H9 (cell line): ENCODE measurements around the gene RFPL2. TPM values are rescaled to one million over a fixed set of nuclear protein-coding genes. Genes with fewer than 3 reads are reported as not detected.

Experiments
- DNase-seq: peaks from one replicate; pipeline ENCODE4 v3.0.0-alpha.2; 2017
- H2AFZ ChIP-seq: one replicate; pipeline ENCODE4 v1.6.1; 2013; ENCODE audit warnings: mild to moderate bottlenecking, low read length, control low read depth, moderate library complexity
- H2AK5ac ChIP-seq: 2 replicates; pipeline ENCODE4 v1.6.1; 2013; ENCODE audit warnings: low read length, control low read depth, mixed read lengths; ENCODE audit not compliant: insufficient read length
- H2BK120ac ChIP-seq: one replicate; pipeline ENCODE4 v1.6.1; 2013; ENCODE audit warnings: low read depth, mild to moderate bottlenecking, low read length, control low read depth, inconsistent platforms; ENCODE audit not compliant: poor library complexity, severe bottlenecking
- H2BK12ac ChIP-seq: 2 replicates; pipeline ENCODE4 v1.6.1; 2013; ENCODE audit warnings: low read length, control low read depth, mixed read lengths, low read depth; ENCODE audit not compliant: insufficient read length
- H2BK15ac ChIP-seq: 2 replicates; pipeline ENCODE4 v1.6.1; 2013; ENCODE audit warnings: low read depth, low read length, control low read depth
- H2BK20ac ChIP-seq: one replicate; pipeline ENCODE4 v1.6.1; 2013; ENCODE audit warnings: low read depth, mild to moderate bottlenecking, low read length, control low read depth, inconsistent platforms; ENCODE audit not compliant: poor library complexity, severe bottlenecking
- H2BK5ac ChIP-seq: 2 replicates; pipeline ENCODE4 v1.6.1; 2013; ENCODE audit warnings: low read length, control low read depth, mixed read lengths; ENCODE audit not compliant: insufficient read length
- H3K14ac ChIP-seq: 2 replicates; pipeline ENCODE4 v1.6.1; 2013; ENCODE audit warnings: low read length, control low read depth; ENCODE audit not compliant: insufficient read depth
- H3K18ac ChIP-seq: 2 replicates; pipeline ENCODE4 v1.6.1; 2013; ENCODE audit warnings: low read depth, mild to moderate bottlenecking, mixed read lengths, low read length, control low read depth; ENCODE audit not compliant: insufficient read length
- H3K23ac ChIP-seq: 2 replicates; pipeline ENCODE4 v1.6.1; 2013; ENCODE audit warnings: low read length, control low read depth, mixed read lengths, low read depth; ENCODE audit not compliant: insufficient read length
- H3K23me2 ChIP-seq: 2 replicates; pipeline ENCODE4 v1.6.1; 2013; ENCODE audit warnings: low read depth, mild to moderate bottlenecking, mixed read lengths, low read length, control low read depth; ENCODE audit not compliant: insufficient read length, poor library complexity, severe bottlenecking
- H3K27ac ChIP-seq: 2 replicates; pipeline ENCODE4 v1.5.1; 2013; ENCODE audit warnings: low read length, control low read depth, mixed read lengths, low read depth; ENCODE audit not compliant: insufficient read length
- H3K27me3 ChIP-seq: 2 replicates; pipeline ENCODE4 v1.6.1; 2013; ENCODE audit warnings: low read length, control low read depth, inconsistent platforms; ENCODE audit not compliant: insufficient read depth
- H3K4ac ChIP-seq: 2 replicates; pipeline ENCODE4 v1.6.1; 2013; ENCODE audit warnings: low read depth, mild to moderate bottlenecking, control low read depth, inconsistent platforms, low read length, moderate library complexity
- H3K4me1 ChIP-seq: 2 replicates; pipeline ENCODE4 v1.6.1; 2013; ENCODE audit warnings: low read length, control low read depth, inconsistent platforms; ENCODE audit not compliant: insufficient read depth
- H3K4me2 ChIP-seq: 2 replicates; pipeline ENCODE4 v1.6.1; 2013; ENCODE audit warnings: low read length, control low read depth, mixed read lengths; ENCODE audit not compliant: insufficient read length, insufficient read depth
- H3K56ac ChIP-seq: 2 replicates; pipeline ENCODE4 v1.6.1; 2013; ENCODE audit warnings: low read depth, mild to moderate bottlenecking, mixed read lengths, low read length, control low read depth; ENCODE audit not compliant: insufficient read length
- H3K79me1 ChIP-seq: 2 replicates; pipeline ENCODE4 v1.6.1; 2013; ENCODE audit warnings: low read depth, mild to moderate bottlenecking, moderate library complexity, low read length, control low read depth, inconsistent platforms; ENCODE audit not compliant: insufficient read depth, poor library complexity, severe bottlenecking
- H3K79me2 ChIP-seq: 2 replicates; pipeline ENCODE4 v1.6.1; 2013; ENCODE audit warnings: low read length, control low read depth, inconsistent platforms; ENCODE audit not compliant: insufficient read depth
- H3K9ac ChIP-seq: 2 replicates; pipeline ENCODE4 v1.6.1; 2013; ENCODE audit warnings: low read length, control low read depth, mixed read lengths; ENCODE audit not compliant: insufficient read length; ENCODE audit errors: extremely low read depth
- H3K9me3 ChIP-seq: one replicate; pipeline ENCODE4 v1.6.1; 2013; ENCODE audit warnings: low read depth, low read length, inconsistent platforms; ENCODE audit not compliant: control insufficient read depth
- H3T11ph ChIP-seq: one replicate; pipeline ENCODE4 v1.6.1; 2013; ENCODE audit warnings: mild to moderate bottlenecking, low read length, control low read depth, inconsistent platforms
- H4K20me1 ChIP-seq: one replicate; pipeline ENCODE4 v1.6.1; 2013; ENCODE audit not compliant: control insufficient read depth, insufficient read length, insufficient read depth
- H4K5ac ChIP-seq: 2 replicates; pipeline ENCODE4 v1.6.1; 2013; ENCODE audit warnings: low read depth, mild to moderate bottlenecking, mixed read lengths, low read length, control low read depth; ENCODE audit not compliant: insufficient read length
- H4K8ac ChIP-seq: replicated peaks from 2 replicates; pipeline ENCODE4 v1.6.1; 2013; ENCODE audit warnings: low read length, control low read depth, mixed read lengths, low read depth; ENCODE audit not compliant: insufficient read length
- H4K91ac ChIP-seq: 2 replicates; pipeline ENCODE4 v1.6.1; 2013; ENCODE audit warnings: low read depth, mild to moderate bottlenecking, moderate library complexity, mixed read lengths, low read length, control low read depth; ENCODE audit not compliant: insufficient read length
- H3K27ac Mint-ChIP-seq, 3 experiments: 2 replicates in 2 of 3; 3 replicates in 1 of 3; pipeline ENCODE4 v1.8.0; 2020 to 2021; ENCODE audit warnings: mixed read lengths in 3 of 3, mild to moderate bottlenecking in 1 of 3, moderate library complexity in 1 of 3
- H3K27me3 Mint-ChIP-seq: 2 replicates; pipeline ENCODE4 v1.8.0; 2021; ENCODE audit warnings: low read depth, mild to moderate bottlenecking, moderate library complexity, mixed read lengths
- H3K36me3 Mint-ChIP-seq, 3 experiments: 2 replicates in 2 of 3; 3 replicates in 1 of 3; pipeline ENCODE4 v1.8.0; 2020 to 2021; ENCODE audit warnings: low read depth in 3 of 3, mixed read lengths in 3 of 3; ENCODE audit not compliant: insufficient read depth in 1 of 3
- H3K4me1 Mint-ChIP-seq, 2 experiments: 2 replicates each; pipeline ENCODE4 v1.8.0; 2020; ENCODE audit warnings: mixed read lengths in 2 of 2
- H3K4me3 Mint-ChIP-seq, 2 experiments: 2 replicates in 1 of 2; 3 replicates in 1 of 2; pipeline ENCODE4 v1.8.0; 2020 to 2021; ENCODE audit warnings: mild to moderate bottlenecking in 2 of 2, mixed read lengths in 2 of 2, moderate library complexity in 1 of 2
- H3K9me3 Mint-ChIP-seq, 2 experiments: 2 replicates in 1 of 2; 3 replicates in 1 of 2; pipeline ENCODE4 v1.8.0; 2020; ENCODE audit warnings: mild to moderate bottlenecking in 2 of 2, mixed read lengths in 2 of 2, moderate library complexity in 1 of 2
- whole genome bisulfite sequencing: extraction: QIAGEN DNeasy Blood & Tissue Kit; methylation state at CpG from one replicate; pipeline ENCODE4 v1.1.7; 2013; ENCODE audit warnings: missing lambda C conversion rate, low lambda C conversion rate, mixed read lengths; ENCODE audit not compliant: insufficient read length; ENCODE audit errors: extremely low coverage; 5-methylcytosine and 5-hydroxymethylcytosine counted together
- total RNA-seq: library from RNA; stranded (reverse); gene quantifications from 2 replicates; pipeline ENCODE4 v1.2.1, GENCODE V29; 2021
- TF ChIP-seq, protein P1 (sequence below): fragments of 200-600 bp; sonication (generic); conservative IDR thresholded peaks from 3 replicates; pipeline ENCODE4 v1.8.0; 2021; ENCODE audit warnings: antibody characterized with exemption, mild to moderate bottlenecking

The RFPL2 gene
- total RNA-seq, 1 experiment from 2014 or later = not detected

DNA sequence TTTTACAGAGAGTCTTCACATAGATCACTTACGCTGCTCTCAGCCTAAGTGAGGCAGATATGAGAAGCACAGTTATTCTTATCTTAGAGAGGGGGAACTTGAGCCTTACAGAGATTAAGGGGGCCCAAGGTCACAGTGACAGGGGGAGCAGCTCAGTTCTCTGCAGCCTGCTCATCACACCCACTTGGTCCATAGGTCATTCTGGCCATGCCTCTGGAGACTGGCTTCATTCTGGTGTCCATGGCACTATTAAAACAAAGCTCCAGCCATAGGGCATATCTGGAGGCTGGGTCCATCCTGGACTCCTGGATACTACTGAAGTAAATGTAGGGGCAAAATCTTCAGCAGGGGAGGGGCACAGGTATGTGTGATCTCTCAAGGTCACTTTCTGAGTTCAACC is 44.4 kb upstream of the RFPL2 start:
- no peaks in the 10 kb centered on the region for H3K4me1 ChIP-seq
- H3K23me2 ChIP-seq = no peaks in the 10 kb centered on the region
- no peak overlapping the region for H3T11ph ChIP-seq
- TF ChIP-seq, protein P1, sequence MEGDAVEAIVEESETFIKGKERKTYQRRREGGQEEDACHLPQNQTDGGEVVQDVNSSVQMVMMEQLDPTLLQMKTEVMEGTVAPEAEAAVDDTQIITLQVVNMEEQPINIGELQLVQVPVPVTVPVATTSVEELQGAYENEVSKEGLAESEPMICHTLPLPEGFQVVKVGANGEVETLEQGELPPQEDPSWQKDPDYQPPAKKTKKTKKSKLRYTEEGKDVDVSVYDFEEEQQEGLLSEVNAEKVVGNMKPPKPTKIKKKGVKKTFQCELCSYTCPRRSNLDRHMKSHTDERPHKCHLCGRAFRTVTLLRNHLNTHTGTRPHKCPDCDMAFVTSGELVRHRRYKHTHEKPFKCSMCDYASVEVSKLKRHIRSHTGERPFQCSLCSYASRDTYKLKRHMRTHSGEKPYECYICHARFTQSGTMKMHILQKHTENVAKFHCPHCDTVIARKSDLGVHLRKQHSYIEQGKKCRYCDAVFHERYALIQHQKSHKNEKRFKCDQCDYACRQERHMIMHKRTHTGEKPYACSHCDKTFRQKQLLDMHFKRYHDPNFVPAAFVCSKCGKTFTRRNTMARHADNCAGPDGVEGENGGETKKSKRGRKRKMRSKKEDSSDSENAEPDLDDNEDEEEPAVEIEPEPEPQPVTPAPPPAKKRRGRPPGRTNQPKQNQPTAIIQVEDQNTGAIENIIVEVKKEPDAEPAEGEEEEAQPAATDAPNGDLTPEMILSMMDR = no peak
- H4K91ac ChIP-seq = no peak overlapping the region
- H2AFZ ChIP-seq = no peak overlapping the region
- WGBS = no CpG with 5 or more reads among the region's 1 CpG
- no peak overlapping the region for H3K14ac ChIP-seq
- H2BK120ac ChIP-seq = no peak overlapping the region
- no peak overlapping the region for H3K56ac ChIP-seq
- H3K23ac ChIP-seq = no peak overlapping the region
- H4K20me1 ChIP-seq = no peaks in the 10 kb centered on the region
- H2BK15ac ChIP-seq = no peak overlapping the region
- H4K8ac ChIP-seq = no peak overlapping the region
- no peaks in the 10 kb centered on the region for H3K27me3 ChIP-seq
- no peaks in the 10 kb centered on the region for H3K79me1 ChIP-seq
- H3K4me1 Mint-ChIP-seq = 0 out of 4 replicates have a peak, but pooled peaks cover 0 to 3% of the 10 kb centered on the region in 2 experiments
- peaks cover 78% of the 10 kb centered on the region for H3K27me3 Mint-ChIP-seq
- H2BK20ac ChIP-seq = no peak overlapping the region
- H3K36me3 Mint-ChIP-seq = no peaks in the 10 kb centered on the region
- no peaks in the 10 kb centered on the region for H3K79me2 ChIP-seq
- no peak overlapping the region for H3K27ac Mint-ChIP-seq
- DNase-seq = no peak
- no peak overlapping the region for H2BK5ac ChIP-seq
- no peak overlapping the region for H3K4ac ChIP-seq
- no peak overlapping the region for H3K18ac ChIP-seq
- H3K4me2 ChIP-seq = no peak overlapping the region
- H3K9ac ChIP-seq = no peak overlapping the region
- no peaks in the 10 kb centered on the region for H3K9me3 ChIP-seq
- H2BK12ac ChIP-seq = no peak overlapping the region
- no peak overlapping the region for H4K5ac ChIP-seq
- no peak overlapping the region for H3K27ac ChIP-seq
- H3K4me3 Mint-ChIP-seq = no peak overlapping the region
- H3K9me3 Mint-ChIP-seq = 0 out of 5 replicates have a peak, but pooled peaks cover 0 to 3% of the 10 kb centered on the region in 2 experiments
- no peak overlapping the region for H2AK5ac ChIP-seq
